Measurements from ENCODE around the gene SCFD1.
"Not testable (repeated sequence)": the region's sequence is repeated elsewhere in the genome, so short reads cannot be mapped to it uniquely, and the experiment has no call there.

The SCFD1 gene, protein sequence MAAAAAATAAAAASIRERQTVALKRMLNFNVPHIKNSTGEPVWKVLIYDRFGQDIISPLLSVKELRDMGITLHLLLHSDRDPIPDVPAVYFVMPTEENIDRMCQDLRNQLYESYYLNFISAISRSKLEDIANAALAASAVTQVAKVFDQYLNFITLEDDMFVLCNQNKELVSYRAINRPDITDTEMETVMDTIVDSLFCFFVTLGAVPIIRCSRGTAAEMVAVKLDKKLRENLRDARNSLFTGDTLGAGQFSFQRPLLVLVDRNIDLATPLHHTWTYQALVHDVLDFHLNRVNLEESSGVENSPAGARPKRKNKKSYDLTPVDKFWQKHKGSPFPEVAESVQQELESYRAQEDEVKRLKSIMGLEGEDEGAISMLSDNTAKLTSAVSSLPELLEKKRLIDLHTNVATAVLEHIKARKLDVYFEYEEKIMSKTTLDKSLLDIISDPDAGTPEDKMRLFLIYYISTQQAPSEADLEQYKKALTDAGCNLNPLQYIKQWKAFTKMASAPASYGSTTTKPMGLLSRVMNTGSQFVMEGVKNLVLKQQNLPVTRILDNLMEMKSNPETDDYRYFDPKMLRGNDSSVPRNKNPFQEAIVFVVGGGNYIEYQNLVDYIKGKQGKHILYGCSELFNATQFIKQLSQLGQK

DNA sequence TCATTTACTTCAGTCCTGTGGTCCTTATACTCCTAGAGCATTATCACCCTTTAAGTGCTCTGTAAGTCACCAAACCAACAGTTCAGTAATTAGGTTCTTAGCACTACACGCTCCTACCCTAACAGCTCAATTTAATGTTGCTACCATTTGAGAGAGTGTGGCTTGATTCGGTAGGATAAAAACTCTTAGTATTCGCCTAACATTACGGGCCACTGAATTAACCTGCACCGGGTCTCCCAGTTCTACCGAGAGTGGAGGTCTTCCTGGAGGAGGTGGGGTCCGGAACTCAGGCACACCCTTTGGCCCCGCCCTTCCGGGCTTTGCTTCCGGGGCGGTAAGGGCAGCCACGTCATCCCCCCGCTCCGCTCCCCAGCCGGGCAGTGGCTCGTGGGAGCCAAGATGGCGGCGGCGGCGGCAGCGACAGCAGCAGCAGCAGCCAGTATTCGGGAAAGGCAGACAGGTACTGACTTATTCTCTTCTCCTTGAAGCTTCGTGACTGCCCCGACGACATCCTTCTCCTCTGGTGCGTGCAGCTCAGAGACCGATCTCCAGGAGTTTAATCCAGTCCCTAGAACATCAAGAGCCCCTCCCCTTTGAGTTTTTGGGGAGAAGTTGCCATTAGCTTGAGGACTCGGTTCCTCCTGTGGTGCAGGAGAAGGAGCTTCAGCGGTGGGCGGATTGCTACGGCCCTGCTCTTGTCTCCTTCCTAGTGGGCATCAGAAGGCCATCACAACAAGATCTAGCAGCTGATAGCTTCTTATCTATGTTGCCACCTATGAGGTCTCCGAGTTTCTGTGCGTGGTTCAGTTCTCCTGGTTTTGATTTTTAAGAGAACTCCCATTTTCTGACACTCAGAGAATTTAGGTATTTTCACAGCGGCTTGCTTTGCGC lies at the start of gene SCFD1:
Gene SCFD1 (plus strand): TSS at position 380 of the 891 bp plus-strand sequence. CDS start 20 bp downstream, at position 400.
- intact Hi-C loops (cut with DNase I) = no loop called here
- DNase-seq = peak; percentile 90 to 99 (median 95)

DNA sequence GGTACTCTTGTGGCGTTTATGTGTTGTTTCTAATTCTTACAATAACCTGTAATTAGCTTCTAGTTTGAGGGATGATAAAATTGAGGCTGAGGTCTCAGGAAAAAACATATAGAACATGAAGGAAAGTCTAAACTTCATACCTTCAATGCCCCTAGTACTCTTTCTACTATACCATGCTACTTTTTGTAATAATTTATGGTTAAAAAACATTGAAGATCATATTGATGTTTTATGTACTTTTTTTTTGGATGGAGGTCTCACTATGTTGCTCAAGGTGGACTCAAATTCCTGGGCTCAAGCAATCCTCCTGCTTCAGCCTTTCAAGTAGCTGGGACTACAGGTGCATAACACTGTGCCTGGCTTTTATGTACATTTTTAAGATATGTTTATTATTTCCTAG lies 49.3 kb upstream of the SCFD1 start:
- intact Hi-C loops (cut with DNase I) = no loop called here
- no peak for DNase-seq

DNA sequence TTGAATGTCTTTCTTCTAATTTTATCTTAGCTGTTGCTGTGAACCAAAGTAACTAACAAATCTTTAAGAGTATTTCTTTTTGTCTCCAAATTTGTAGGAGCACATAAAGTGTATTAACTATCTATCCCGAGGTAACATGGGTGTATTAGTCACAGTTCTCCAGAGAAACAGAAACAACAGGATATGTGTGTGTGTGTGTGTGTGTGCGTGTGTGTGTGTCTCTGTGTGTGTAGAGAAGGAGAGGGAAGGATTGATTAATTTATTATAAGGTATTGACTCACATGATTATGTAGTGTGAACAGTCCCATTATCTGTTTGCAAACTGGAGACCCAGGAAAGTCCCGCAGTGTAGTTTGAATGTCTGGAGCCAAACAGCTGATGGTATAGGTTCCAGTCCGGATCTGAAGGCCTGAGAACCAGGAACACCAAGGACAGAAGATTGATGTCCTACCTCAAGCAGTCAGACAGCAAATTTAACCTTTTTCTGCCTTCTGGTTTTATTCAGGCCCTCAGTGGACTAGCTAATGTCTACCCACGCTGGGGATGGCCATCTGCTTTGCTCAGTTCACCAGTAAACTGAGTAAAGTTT lies 48.8 kb upstream of the SCFD1 start:
- intact Hi-C loops (cut with DNase I) = no loop called here
- DNase-seq = no peak

DNA sequence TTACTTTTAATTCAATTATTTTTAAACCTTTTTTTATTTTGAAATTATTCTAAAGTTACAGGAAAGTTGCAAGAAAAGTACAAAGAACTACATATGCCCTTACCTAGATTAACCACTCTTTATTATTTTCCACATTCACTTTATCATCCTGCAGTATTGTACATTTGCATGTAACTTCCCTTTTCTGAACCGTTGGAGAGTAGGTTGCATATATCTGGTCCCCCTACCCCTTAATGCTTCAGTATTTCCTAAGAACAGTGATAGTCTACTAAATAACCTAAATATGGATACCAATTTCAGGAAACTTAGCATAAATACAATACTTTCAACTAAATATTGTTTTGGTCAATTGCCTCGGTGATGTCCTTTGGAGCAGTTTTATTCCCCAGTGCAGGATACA lies 48.2 kb upstream of the SCFD1 start:
- intact Hi-C loops (cut with DNase I) = no loop called here

DNA sequence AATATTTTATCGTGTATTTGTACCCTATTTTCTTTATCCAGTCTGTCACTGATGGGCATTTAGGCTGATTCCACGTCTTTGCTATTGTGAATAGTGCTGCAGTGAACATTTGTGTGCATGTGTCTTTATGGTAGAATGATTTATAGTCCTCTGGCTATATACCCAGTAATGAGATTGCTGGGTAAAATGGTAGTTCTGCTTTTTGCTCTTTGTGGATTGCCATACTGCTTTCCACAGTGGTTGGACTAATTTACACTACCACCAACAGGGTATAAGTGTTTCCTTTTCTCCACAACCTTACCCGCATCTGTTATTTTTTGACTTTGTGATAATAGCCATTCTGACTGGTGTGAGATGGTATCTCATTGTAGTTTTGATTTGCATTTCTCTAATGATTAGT lies 47.3 kb upstream of the SCFD1 start:
- intact Hi-C loops (cut with DNase I); DNase-seq: not testable (repeated sequence)

More for the DNA sequence above, 48.2 kb upstream of the SCFD1 start:
- DNase-seq = no peak

DNA sequence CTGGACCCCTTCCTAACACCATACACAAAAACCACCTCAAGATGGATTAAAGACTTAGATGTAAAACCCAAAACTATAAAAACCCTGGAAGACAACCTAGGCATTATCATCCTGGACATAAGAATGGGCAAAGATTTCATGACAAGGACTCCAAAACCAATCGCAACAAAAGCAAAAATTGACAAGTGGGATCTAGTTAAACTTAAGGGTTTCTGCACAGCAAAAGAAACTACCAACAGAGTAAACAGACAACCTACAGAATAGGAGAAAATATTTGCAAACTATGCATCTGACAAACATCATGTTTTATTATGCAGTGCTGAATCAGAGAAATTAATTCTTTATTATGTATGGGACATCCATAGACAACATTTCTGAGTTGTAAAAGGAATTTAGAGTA lies 45.8 kb upstream of the SCFD1 start:
- intact Hi-C loops (cut with DNase I); DNase-seq: not testable (repeated sequence)

DNA sequence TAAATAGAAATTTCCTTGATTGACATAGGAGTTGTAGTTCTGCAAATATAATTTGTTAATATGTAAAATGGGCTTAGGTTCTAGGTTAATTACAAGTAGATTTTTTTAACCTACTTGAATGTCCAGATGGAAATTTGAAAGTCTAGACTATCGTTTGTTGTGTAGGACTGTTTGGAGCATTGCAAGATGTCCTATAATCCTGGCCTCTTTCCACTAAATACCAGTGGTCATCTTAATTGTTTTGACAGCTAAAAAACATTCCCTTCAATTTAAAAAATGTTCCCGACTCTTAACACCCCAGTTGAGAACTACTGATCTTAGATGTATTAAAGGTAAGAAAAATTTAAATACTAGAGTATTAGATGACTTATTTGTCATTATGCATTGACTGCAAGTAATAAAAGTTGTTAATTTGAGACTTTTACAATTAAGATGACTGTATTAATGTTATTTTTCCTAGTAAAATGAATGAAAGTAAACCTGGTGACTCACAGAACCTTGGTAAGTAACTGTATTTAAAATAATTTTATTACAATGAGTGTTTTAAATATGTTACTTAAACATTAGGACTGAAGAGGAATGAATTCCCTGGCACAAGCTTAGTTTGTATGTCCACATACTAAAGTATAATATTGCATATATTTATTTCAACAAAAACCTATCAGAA lies 41.4 kb upstream of the SCFD1 start:
- no peak for DNase-seq
- intact Hi-C loops (cut with DNase I) = no loop called here

DNA sequence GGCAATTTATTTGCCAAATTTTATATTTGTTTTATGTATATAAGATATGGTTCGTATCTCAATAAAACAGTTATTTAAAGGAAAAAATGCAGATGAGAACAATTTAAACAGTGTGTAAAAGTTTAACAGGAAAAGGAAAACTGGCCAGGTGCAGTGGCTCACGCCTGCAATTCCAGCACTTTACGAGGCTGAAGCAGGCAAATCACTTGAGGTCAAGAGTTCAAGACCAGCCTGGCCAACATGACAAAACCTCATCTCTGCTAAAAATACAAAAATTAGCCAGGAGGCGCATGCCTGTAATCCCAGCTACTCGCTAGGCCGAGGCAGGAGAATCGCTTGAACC lies 40.9 kb upstream of the SCFD1 start:
- intact Hi-C loops (cut with DNase I) = no loop called here
- DNase-seq = no peak

DNA sequence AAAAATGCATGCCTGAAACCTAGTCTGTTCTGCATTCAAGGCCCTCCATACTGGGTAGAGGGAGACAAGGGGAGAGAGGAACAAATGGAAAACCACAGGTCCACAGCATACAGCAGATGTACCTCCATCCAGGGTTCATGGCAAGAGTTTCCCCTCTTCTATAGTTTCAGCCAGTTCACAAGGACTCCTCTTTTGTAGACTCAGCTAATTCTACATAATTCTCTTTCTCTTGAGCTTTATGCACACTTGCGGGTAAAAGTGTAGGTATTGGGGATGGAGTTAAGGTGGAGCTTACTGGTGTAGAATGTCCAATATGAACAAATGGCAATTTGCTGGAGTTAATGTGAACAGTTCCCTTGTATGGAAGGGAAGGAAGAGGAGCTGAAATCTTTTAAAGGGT lies 39.7 kb upstream of the SCFD1 start:
- intact Hi-C loops (cut with DNase I) = no loop called here
- no peak for DNase-seq

DNA sequence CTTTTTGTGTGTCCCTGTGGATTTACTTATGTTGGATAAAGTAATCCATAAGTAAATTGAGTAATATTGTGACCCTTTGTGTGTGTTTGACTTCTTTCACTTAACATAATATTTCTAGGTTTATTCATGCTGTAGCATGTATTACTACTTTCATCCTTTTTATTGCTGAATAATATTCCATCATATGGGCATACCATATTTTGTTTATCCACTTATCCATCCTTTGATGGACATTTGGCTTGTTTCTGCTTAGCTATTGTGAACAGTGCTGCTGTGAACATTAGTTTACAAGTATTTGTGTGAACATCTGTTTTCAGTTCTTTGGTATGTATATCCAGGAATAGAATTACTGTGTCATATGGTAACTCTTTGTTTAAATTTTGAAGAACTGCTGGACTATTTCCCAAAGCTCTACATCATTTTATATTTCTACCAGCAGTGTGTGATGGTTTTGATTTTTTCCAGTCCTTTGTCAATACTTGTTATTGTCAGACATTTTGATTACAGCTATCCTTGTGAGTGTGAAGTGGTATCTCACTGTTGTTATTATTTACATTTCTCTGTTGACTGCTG lies 38.0 kb upstream of the SCFD1 start:
- intact Hi-C loops (cut with DNase I) = no loop called here
- DNase-seq = no peak

DNA sequence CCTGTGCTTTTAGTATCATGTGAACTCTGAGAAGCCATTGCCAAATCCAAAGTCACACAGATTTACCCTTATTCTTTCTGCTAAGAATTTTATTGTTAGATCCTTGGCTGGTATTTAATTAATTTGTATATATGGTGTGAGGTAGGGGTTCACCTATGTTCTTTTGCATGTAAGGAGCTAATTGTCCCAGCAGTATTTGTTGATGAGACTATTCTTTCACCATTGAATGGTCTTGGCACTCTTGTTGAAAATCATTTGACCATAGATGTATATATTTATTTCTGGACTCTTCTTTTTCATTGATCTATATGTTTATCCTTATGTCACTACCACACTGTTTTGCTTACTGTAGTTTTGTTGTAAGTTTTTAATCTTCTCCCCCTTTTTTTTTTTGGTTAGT lies 36.9 kb upstream of the SCFD1 start:
- DNase-seq = no peak
- intact Hi-C loops (cut with DNase I) = no loop called here

DNA sequence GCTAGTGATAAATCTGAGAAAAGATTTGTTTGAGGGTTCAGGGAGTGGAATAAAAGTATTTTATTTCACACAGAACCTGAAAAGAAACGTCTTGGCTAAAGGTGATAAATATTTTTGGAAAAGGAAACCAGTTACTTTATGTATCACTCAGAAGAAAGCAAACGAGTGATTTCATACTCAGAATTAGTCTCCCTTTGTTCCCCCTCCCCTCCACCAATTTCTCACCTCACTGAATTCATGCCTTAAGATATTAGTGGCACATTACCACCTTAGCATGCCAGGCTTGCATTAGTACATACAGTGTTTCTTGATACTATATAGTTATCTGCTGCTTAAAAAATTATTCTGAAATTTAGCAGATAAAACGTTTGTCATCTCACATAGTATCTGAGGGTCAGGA lies 35.0 kb upstream of the SCFD1 start:
- intact Hi-C loops (cut with DNase I) = no loop called here
- DNase-seq = no peak

DNA sequence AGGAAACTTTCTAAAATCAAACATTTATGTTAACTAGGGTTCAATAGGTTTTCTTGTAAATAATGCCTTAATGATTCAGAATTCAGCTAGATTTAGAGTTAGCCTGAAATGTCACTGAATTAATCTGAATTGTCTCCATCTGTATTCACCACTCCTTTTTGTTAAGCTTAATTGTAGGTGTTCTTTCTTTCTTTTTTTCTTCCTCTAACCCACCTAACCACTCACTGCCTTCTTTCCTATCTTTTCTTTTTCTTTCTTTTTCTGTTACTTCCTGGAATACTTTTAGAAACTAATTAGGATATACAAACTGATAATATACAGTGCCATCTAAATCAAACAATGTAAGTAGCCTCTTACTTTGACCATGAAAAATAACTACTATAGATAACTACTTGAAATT lies 33.2 kb upstream of the SCFD1 start:
- intact Hi-C loops (cut with DNase I) = no loop called here
- no peak for DNase-seq

DNA sequence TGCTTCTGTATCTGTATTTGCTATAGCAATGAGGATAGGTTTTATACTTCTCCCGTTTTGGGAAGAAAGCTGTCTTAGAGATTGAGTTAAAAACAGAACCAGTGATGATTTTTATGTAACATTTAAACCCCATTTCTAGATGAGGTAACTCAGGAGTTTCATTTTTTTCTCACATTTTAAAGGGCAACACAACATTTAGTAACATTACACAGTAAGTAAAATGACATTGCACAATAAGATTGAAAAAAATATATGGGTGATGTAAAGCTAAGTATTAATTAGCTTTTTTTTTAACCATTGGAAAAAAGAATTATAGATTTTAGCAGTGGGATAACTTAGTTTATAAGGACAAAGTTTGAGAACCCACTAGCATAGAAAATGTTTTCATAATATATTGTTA lies 25.2 kb upstream of the SCFD1 start:
- no peak for DNase-seq
- intact Hi-C loops (cut with DNase I) = no loop called here

DNA sequence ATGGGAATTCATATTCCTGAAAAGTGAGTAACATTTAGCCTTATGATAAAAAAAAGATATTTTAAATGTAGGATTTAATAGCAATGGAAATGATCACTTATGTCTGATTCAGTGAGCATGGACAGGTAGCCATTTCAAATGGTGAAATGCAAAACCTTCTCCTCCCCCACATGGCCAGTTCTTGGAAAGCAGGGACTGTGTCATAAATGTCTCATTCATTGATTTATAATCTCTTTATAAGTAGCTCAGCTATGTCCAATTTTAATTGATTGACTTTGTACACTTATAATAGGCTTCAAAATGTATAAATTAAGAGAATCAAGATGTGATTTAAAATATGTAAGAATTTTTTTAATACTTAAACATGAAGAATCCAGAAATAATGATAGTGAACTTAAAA lies 24.6 kb upstream of the SCFD1 start:
- intact Hi-C loops (cut with DNase I) = no loop called here
- no peak for DNase-seq

DNA sequence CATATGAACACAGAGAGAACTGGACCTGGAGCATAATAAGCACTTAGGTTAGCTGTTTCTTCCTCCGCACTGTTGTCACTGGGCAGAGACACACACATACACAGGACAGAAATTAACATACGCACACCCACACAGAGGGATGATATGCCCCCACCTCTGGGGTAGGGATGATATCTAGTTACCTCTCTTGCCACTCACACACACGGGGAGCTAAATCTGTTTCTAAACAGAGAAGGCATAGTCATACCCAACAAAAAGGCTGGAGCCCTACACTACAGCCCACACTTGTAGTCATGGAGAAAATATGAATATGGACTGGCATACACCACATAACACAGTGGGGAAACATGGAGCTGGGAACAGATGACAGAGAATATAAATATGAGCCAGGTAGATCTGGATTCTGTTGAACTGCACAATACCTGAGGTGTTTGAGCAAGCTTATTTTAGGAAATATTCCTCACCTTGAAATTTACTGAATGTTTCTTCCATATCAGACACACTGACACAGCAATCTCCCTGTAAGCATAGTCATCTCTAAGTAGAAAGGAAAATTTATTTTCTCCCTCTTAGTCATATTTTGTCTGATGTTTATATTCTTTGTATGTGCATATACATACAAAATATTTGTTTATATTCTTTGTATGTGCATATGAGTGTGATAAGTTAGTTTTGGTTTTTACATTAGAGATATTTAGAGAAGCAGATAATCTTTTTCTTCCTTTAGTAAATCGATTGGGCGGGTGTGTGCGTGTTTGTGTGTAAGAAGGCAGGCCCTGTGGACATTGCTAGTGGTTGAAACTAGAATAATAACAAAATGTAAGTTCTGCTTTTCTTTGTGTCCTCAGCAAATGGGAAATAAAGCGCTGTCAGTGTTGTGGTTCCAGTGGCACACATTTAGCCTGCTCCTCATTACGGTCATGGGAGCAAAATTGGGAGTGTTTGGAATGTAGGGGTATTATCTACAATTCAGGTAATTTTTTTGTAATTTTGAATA lies 20.9 kb upstream of the SCFD1 start:
- intact Hi-C loops (cut with DNase I) = no loop called here
- DNase-seq = no peak

DNA sequence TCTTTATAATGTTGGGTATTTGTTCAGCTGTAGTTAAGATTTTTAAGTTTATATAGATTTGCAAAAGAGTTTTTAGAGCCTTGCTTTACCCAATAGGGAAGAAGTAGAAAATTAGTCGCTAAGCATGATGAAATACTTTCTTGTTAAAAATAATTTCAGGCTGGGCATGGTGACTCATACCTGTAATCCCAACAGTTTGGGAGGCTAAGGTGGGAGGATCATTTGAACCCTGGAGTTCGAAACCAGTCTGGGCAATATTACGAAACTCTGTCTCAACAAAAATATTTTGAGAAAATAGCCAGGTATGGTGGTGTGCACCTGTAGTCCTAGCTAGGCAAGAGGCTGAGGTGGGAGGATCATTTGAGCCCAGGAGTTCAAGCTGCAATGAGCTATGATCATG lies 18.7 kb upstream of the SCFD1 start:
- intact Hi-C loops (cut with DNase I) = no loop called here
- DNase-seq = no peak

DNA sequence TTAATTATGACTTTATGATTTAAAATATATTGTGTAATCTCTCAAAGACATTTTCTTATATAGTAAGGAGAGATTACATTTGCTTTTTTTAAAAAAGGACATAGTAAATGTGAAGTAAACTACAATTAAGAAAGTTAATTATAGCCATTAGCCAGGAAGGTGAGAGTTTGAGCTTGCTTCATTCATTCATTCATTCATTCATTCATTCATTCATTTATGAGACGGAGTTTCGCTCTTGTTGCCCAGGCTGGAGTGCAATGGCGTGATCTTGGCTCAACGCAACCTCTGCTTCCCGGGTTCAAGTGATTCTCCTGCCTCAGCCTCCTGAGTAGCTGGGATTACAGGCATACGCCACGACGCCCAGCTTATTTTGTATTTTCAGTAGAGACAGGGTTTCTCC lies 17.4 kb upstream of the SCFD1 start:
- intact Hi-C loops (cut with DNase I); DNase-seq: not testable (repeated sequence)
